ENCODE measurements around the gene UGT1A10.

The UGT1A10 gene

GRCh38 chr2:233816771-233817170 is 180.5 kb downstream of the UGT1A10 start:
- Histone ChIP-seq H2BK5ac (ENCODE audit: low read length) (no peak overlapping the region), H3K36me3 (ENCODE audit: control insufficient read depth, insufficient read depth, low read length) (no peaks in the 10 kb centered on the region), H4K8ac (ENCODE audit: low read depth, low read length) (no peak overlapping the region), H3K56ac (ENCODE audit: low read length) (no peak overlapping the region), H2AK5ac (ENCODE audit: low read length) (no peak overlapping the region), H3K4ac (ENCODE audit: low read depth, low read length) (no peak overlapping the region), H3K4me2 (ENCODE audit: low read length) (no peak overlapping the region), H2BK15ac (replicated peaks; ENCODE audit: low read depth) (no peak overlapping the region), H3K9ac (ENCODE audit: low read length) (no peak overlapping the region), H3K23ac (ENCODE audit: low read length) (no peak overlapping the region), H3K18ac (ENCODE audit: low read length) (no peak overlapping the region), H2BK120ac (ENCODE audit: low read depth, low read length) (no peak overlapping the region), H3K27ac (ENCODE audit: low read depth, low read length) (no peak overlapping the region), H3K4me3 (ENCODE audit: low read length) (no peak overlapping the region), H3K79me1 (ENCODE audit: low read length) (no peaks in the 10 kb centered on the region), H3K27me3 (ENCODE audit: insufficient read depth, low read length, poor library complexity) (no peaks in the 10 kb centered on the region), H3K79me2 (ENCODE audit: control insufficient read depth, insufficient read depth, low read length) (no peaks in the 10 kb centered on the region), H4K5ac (ENCODE audit: low read length) (no peak overlapping the region), H3K4me1 (ENCODE audit: control insufficient read depth, low read depth, low read length) (no peaks in the 10 kb centered on the region)
- no CpG with 5 or more reads among the region's 4 CpGs for WGBS (ENCODE audit: extremely low coverage, insufficient coverage, low lambda C conversion rate)
- no peak for DNase-seq

GRCh38 chr2:233817361-233817911 is 181.2 kb downstream of the UGT1A10 start:
- DNase-seq = no peak
- WGBS (ENCODE audit: extremely low coverage, insufficient coverage, low lambda C conversion rate) = no CpG with 5 or more reads among the region's 3 CpGs

GRCh38 chr2:233817995-233818638 is 181.9 kb downstream of the UGT1A10 start:
- Histone ChIP-seq H3K4me3 (ENCODE audit: low read length) (no peak overlapping the region), H2BK5ac (ENCODE audit: low read length) (no peak overlapping the region), H3K9ac (ENCODE audit: low read length) (no peak overlapping the region), H3K4me2 (ENCODE audit: low read length) (no peak overlapping the region), H3K4me1 (ENCODE audit: control insufficient read depth, low read depth, low read length) (no peaks in the 10 kb centered on the region), H4K5ac (ENCODE audit: low read length) (no peak overlapping the region), H3K23ac (ENCODE audit: low read length) (no peak overlapping the region), H2BK15ac (replicated peaks; ENCODE audit: low read depth) (no peak overlapping the region), H3K79me2 (ENCODE audit: control insufficient read depth, insufficient read depth, low read length) (no peaks in the 10 kb centered on the region), H3K4ac (ENCODE audit: low read depth, low read length) (no peak overlapping the region), H4K8ac (ENCODE audit: low read depth, low read length) (no peak overlapping the region), H2AK5ac (ENCODE audit: low read length) (no peak overlapping the region), H3K79me1 (ENCODE audit: low read length) (no peaks in the 10 kb centered on the region), H3K27ac (ENCODE audit: low read depth, low read length) (no peak overlapping the region), H2BK120ac (ENCODE audit: low read depth, low read length) (no peak overlapping the region), H3K18ac (ENCODE audit: low read length) (no peak overlapping the region), H3K27me3 (ENCODE audit: insufficient read depth, low read length, poor library complexity) (no peaks in the 10 kb centered on the region), H3K36me3 (ENCODE audit: control insufficient read depth, insufficient read depth, low read length) (no peaks in the 10 kb centered on the region), H3K56ac (ENCODE audit: low read length) (no peak overlapping the region)
- no peak for DNase-seq
- WGBS (ENCODE audit: extremely low coverage, insufficient coverage, low lambda C conversion rate) = no CpG with 5 or more reads among the region's 11 CpGs

More at GRCh38 chr2:233817361-233817911, 181.2 kb downstream of the UGT1A10 start:
- Histone ChIP-seq H3K4ac (ENCODE audit: low read depth, low read length) (no peak overlapping the region), H3K9ac (ENCODE audit: low read length) (no peak overlapping the region), H3K4me3 (ENCODE audit: low read length) (no peak overlapping the region), H4K8ac (ENCODE audit: low read depth, low read length) (no peak overlapping the region), H3K36me3 (ENCODE audit: control insufficient read depth, insufficient read depth, low read length) (no peaks in the 10 kb centered on the region), H3K4me1 (ENCODE audit: control insufficient read depth, low read depth, low read length) (no peaks in the 10 kb centered on the region), H2BK5ac (ENCODE audit: low read length) (no peak overlapping the region), H3K4me2 (ENCODE audit: low read length) (no peak overlapping the region), H2AK5ac (ENCODE audit: low read length) (no peak overlapping the region), H2BK120ac (ENCODE audit: low read depth, low read length) (no peak overlapping the region), H2BK15ac (replicated peaks; ENCODE audit: low read depth) (no peak overlapping the region), H3K27me3 (ENCODE audit: insufficient read depth, low read length, poor library complexity) (no peaks in the 10 kb centered on the region), H4K5ac (ENCODE audit: low read length) (no peak overlapping the region), H3K79me1 (ENCODE audit: low read length) (no peaks in the 10 kb centered on the region), H3K79me2 (ENCODE audit: control insufficient read depth, insufficient read depth, low read length) (no peaks in the 10 kb centered on the region), H3K27ac (ENCODE audit: low read depth, low read length) (no peak overlapping the region), H3K56ac (ENCODE audit: low read length) (no peak overlapping the region), H3K23ac (ENCODE audit: low read length) (no peak overlapping the region), H3K18ac (ENCODE audit: low read length) (no peak overlapping the region)

GRCh38 chr2:233818639-233819621 is 182.7 kb downstream of the UGT1A10 start:
- H2AK5ac ChIP-seq (ENCODE audit: low read length) = no peak overlapping the region
- H3K4me3 ChIP-seq (ENCODE audit: low read length) = no peak overlapping the region
- no peak overlapping the region for H4K5ac ChIP-seq (ENCODE audit: low read length)
- no peak overlapping the region for H3K56ac ChIP-seq (ENCODE audit: low read length)
- H4K8ac ChIP-seq (ENCODE audit: low read depth, low read length) = no peak overlapping the region
- no peaks in the 10 kb centered on the region for H3K79me2 ChIP-seq (ENCODE audit: control insufficient read depth, insufficient read depth, low read length)
- no peaks in the 10 kb centered on the region for H3K79me1 ChIP-seq (ENCODE audit: low read length)
- H3K18ac ChIP-seq (ENCODE audit: low read length) = no peak overlapping the region
- H3K9ac ChIP-seq (ENCODE audit: low read length) = no peak overlapping the region
- H3K23ac ChIP-seq (ENCODE audit: low read length) = no peak overlapping the region
- no peak overlapping the region for H3K4ac ChIP-seq (ENCODE audit: low read depth, low read length)
- DNase-seq = no peak
- H2BK5ac ChIP-seq (ENCODE audit: low read length) = no peak overlapping the region
- no CpG with 5 or more reads among the region's 17 CpGs for WGBS (ENCODE audit: extremely low coverage, insufficient coverage, low lambda C conversion rate)
- H3K4me1 ChIP-seq (ENCODE audit: control insufficient read depth, low read depth, low read length) = no peaks in the 10 kb centered on the region
- no peak overlapping the region for H2BK15ac ChIP-seq (replicated peaks; ENCODE audit: low read depth)
- H3K36me3 ChIP-seq (ENCODE audit: control insufficient read depth, insufficient read depth, low read length) = no peaks in the 10 kb centered on the region
- H3K27me3 ChIP-seq (ENCODE audit: insufficient read depth, low read length, poor library complexity) = no peaks in the 10 kb centered on the region
- no peak overlapping the region for H3K27ac ChIP-seq (ENCODE audit: low read depth, low read length)
- no peak overlapping the region for H3K4me2 ChIP-seq (ENCODE audit: low read length)
- H2BK120ac ChIP-seq (ENCODE audit: low read depth, low read length) = no peak overlapping the region

GRCh38 chr2:233819884-233820773 is 183.9 kb downstream of the UGT1A10 start:
- H2BK120ac ChIP-seq (ENCODE audit: low read depth, low read length) = no peak overlapping the region
- H3K27ac ChIP-seq (ENCODE audit: low read depth, low read length) = no peak overlapping the region
- H4K8ac ChIP-seq (ENCODE audit: low read depth, low read length) = no peak overlapping the region
- H3K23ac ChIP-seq (ENCODE audit: low read length) = no peak overlapping the region
- H3K18ac ChIP-seq (ENCODE audit: low read length) = no peak overlapping the region
- H4K5ac ChIP-seq (ENCODE audit: low read length) = no peak overlapping the region
- no peak overlapping the region for H2BK15ac ChIP-seq (replicated peaks; ENCODE audit: low read depth)
- H3K27me3 ChIP-seq (ENCODE audit: insufficient read depth, low read length, poor library complexity) = no peaks in the 10 kb centered on the region
- no peak overlapping the region for H2AK5ac ChIP-seq (ENCODE audit: low read length)
- no peaks in the 10 kb centered on the region for H3K79me1 ChIP-seq (ENCODE audit: low read length)
- H3K4ac ChIP-seq (ENCODE audit: low read depth, low read length) = no peak overlapping the region
- no peak overlapping the region for H2BK5ac ChIP-seq (ENCODE audit: low read length)
- DNase-seq = no peak
- H3K36me3 ChIP-seq (ENCODE audit: control insufficient read depth, insufficient read depth, low read length) = no peaks in the 10 kb centered on the region
- H3K79me2 ChIP-seq (ENCODE audit: control insufficient read depth, insufficient read depth, low read length) = no peaks in the 10 kb centered on the region
- H3K9ac ChIP-seq (ENCODE audit: low read length) = no peak overlapping the region
- WGBS (ENCODE audit: extremely low coverage, insufficient coverage, low lambda C conversion rate) = no CpG with 5 or more reads among the region's 18 CpGs
- H3K4me1 ChIP-seq (ENCODE audit: control insufficient read depth, low read depth, low read length) = no peaks in the 10 kb centered on the region
- no peak overlapping the region for H3K4me2 ChIP-seq (ENCODE audit: low read length)
- no peak overlapping the region for H3K4me3 ChIP-seq (ENCODE audit: low read length)
- no peak overlapping the region for H3K56ac ChIP-seq (ENCODE audit: low read length)
